Measurements from ENCODE around the gene CBFA2T2. TPM values are rescaled to one million over a fixed set of nuclear protein-coding genes. Genes with fewer than 3 reads are reported as not detected.
A peak's percentile ranks its signal among the peaks of the same experiment; 100 is the strongest.

CBFA2T2 gene
- total and polyA plus RNA-seq, 9 donors: 9.4 to 29.8 (median 21.2) TPM

DNA sequence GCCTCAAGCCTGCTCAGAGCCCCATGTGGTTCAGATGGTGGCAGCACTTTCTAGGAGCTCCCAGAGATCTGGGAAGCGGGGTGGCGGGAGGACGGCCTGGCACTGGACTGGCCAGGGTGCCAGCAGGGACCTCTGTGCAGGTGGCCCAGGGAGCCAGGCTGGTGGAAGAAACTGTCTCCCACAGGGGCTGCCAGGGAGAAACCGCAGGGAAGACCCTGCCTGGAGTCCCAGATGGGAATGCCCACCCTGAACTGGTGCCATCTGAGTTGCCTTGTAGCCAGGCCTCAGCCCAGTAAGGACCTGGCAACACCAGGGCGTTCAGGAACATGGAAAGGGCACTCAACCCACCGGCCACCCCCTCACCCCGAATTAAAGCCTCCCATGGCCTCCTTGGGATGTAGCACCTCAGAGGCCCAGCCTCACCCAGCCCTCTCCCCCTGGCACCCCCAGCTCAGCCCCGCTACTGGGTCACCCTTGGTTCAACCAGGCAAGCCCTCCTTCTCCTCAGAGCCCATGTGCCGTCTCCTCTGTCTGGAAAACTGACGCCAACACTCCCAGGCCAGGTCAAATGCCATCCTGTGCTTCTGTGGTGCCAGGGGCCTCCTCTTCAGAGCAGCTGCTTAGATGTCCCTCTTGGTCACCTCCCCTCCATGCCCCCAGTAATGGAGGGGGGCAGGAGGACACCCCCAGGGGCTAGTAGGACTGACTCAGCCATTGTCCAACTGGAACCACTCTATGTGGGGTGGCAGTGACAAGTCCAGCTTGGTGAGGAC, 166.3 kb downstream of the CBFA2T2 start:
- Histone ChIP-seq H3K4me1 (ENCODE audit: insufficient read depth) (peaks cover 3% of the 10 kb centered on the region), H3K27ac (no peak overlapping the region), H3K9me3 (no peaks in the 10 kb centered on the region), H3K27me3 (no peaks in the 10 kb centered on the region), H3K4me3 (no peak overlapping the region), H3K36me3 (no peaks in the 10 kb centered on the region)
- TF ChIP-seq, protein P1, sequence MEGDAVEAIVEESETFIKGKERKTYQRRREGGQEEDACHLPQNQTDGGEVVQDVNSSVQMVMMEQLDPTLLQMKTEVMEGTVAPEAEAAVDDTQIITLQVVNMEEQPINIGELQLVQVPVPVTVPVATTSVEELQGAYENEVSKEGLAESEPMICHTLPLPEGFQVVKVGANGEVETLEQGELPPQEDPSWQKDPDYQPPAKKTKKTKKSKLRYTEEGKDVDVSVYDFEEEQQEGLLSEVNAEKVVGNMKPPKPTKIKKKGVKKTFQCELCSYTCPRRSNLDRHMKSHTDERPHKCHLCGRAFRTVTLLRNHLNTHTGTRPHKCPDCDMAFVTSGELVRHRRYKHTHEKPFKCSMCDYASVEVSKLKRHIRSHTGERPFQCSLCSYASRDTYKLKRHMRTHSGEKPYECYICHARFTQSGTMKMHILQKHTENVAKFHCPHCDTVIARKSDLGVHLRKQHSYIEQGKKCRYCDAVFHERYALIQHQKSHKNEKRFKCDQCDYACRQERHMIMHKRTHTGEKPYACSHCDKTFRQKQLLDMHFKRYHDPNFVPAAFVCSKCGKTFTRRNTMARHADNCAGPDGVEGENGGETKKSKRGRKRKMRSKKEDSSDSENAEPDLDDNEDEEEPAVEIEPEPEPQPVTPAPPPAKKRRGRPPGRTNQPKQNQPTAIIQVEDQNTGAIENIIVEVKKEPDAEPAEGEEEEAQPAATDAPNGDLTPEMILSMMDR (IDR thresholded peaks at IDR 0.05): no peak
- TF ChIP-seq POLR2A (IDR thresholded peaks at IDR 0.05) (no peak), EP300 (IDR thresholded peaks at IDR 0.05) (no peak)
- peak; percentile 30 to 52 (median 37) for DNase-seq
- intact Hi-C loops (cut with DNase I): loop anchor here in 3 of 4 donors (5.0 to 10.0 kb wide), 3 partner anchors 181 to 201 kb away; no protein-coding TSS in a partner anchor
- WGBS, 3 donors: 89 to 91% (median 90%) methylated on average over 10 of the region's 10 CpGs

DNA sequence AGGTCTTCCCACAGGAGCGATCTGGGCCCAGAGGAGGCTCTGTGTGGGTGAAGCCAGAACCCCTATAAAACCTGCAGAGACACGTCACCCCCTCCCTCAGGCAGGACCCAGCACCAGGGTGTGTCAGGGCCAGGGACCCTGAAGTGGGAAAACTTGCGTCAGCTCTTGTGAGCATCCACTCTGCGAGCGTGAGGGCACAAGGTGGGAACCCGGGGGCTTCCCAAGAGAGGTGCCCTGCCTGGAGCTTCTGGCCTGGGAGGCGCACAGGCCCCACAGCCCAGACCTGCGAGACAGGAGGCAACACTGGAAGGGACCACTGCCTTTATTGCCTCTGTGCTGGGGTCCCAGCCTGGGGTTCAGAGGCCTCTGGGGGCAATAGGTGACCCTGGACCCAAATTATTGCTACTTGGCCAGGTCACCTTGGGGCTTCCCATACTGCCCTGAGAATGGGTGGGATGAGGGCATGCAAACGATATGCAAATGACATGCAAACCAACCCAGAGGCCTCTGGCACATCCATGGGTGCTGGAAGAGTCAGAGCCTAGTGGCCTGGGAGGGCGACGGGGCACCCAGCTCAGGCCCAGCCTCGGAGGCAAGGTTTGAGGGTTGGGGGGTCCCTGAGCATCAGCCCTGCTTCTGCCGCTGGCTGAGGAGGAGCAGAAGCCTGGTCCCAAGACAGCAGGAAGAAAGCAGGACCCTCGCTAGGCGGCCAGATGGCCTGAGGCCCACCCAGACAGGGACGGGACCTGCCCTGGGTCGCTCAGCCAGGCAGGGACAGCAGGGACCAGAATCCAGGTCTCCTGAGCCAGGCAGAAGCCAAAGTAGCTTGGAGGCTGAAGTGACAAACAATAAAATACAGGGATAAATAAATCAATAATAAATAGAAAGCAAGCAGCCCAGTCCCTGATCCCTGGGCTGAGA, 167.1 kb downstream of the CBFA2T2 start:
- TF ChIP-seq EP300 (IDR thresholded peaks at IDR 0.05) (no peak), POLR2A (IDR thresholded peaks at IDR 0.05) (no peak)
- TF ChIP-seq, protein P1 (IDR thresholded peaks at IDR 0.05): no peak
- no peak overlapping the region for H3K27ac ChIP-seq
- no peak overlapping the region for H3K4me3 ChIP-seq
- 90% methylated on average over 11 to 17 of the region's 17 CpGs for WGBS, 3 donors
- intact Hi-C loops (cut with DNase I): loop anchor here in 3 of 4 donors (5.0 to 10.0 kb wide), 3 partner anchors 182 to 202 kb away; no protein-coding TSS in a partner anchor
- DNase-seq: peak in 4 of 5 donors; percentile 18 to 44 (median 38)
- peaks cover 3% of the 10 kb centered on the region for H3K4me1 ChIP-seq (ENCODE audit: insufficient read depth)
- no peaks in the 10 kb centered on the region for H3K27me3 ChIP-seq
- H3K9me3 ChIP-seq: no peaks in the 10 kb centered on the region
- H3K36me3 ChIP-seq: no peaks in the 10 kb centered on the region

DNA sequence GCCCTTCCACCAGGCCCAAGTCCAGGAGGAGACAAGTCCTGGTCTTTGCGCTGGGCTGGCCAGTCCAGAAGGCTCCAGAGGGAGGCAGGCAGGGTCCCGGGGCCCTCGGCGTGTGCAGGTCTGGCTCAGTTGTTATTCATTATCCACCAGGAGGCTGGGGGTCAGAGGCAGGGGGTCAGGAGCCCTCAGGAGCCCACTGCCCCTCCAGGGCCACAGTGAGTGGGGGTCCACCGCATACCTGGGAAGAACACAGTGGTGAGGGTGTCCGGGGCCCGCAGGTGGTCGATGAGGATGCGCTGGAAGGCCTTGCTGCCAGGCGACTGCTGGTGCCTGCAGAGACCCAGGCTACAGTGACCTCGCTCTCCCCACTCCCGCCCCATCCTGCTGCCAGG, 167.8 kb downstream of the CBFA2T2 start:
- DNase-seq: peak; percentile 22 to 48 (median 38)
- H3K27me3 ChIP-seq: no peaks in the 10 kb centered on the region
- no peak overlapping the region for H3K27ac ChIP-seq
- H3K4me3 ChIP-seq: no peak overlapping the region
- TF ChIP-seq, protein P1 (IDR thresholded peaks at IDR 0.05): no peak
- TF ChIP-seq EP300 (IDR thresholded peaks at IDR 0.05) (no peak), POLR2A (IDR thresholded peaks at IDR 0.05) (no peak)
- 87 to 94% (median 91%) methylated on average over 11 to 12 of the region's 12 CpGs for WGBS, 3 donors
- peaks cover 4% of the 10 kb centered on the region for H3K4me1 ChIP-seq (ENCODE audit: insufficient read depth)
- no peaks in the 10 kb centered on the region for H3K36me3 ChIP-seq
- no peaks in the 10 kb centered on the region for H3K9me3 ChIP-seq
- intact Hi-C loops (cut with DNase I): loop anchor here in 3 of 4 donors (5.0 to 10.0 kb wide), 3 partner anchors 183 to 203 kb away; no protein-coding TSS in a partner anchor

DNA sequence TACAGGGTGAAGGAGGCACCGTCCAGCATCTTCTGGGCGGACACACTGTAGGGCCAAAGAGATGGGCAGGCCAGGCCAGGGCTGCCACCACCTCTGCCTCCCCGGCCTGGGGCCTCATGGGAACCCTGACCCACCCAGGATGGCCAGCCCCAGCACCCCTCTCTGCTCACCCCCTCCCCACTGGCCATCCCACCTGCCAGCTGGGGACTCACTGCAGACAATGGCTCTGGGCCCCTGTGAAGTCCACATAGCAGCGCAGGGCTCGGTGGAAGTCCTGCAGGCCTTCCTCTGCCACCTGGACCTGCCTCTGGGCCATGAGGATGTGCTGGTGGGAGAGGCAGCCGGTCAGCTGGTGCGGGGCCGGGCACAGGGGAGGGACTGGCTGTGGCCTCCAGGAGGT, 168.6 kb downstream of the CBFA2T2 start:
- Histone ChIP-seq H3K27ac (no peak overlapping the region), H3K27me3 (no peaks in the 10 kb centered on the region), H3K4me1 (ENCODE audit: insufficient read depth) (peaks cover 2% of the 10 kb centered on the region), H3K9me3 (no peaks in the 10 kb centered on the region), H3K4me3 (no peak overlapping the region), H3K36me3 (no peaks in the 10 kb centered on the region)
- peak; percentile 24 to 43 (median 28) for DNase-seq
- TF ChIP-seq EP300 (IDR thresholded peaks at IDR 0.05): no peak
- no peak for TF ChIP-seq POLR2A (IDR thresholded peaks at IDR 0.05)
- TF ChIP-seq, protein P1 (IDR thresholded peaks at IDR 0.05): no peak
- intact Hi-C loops (cut with DNase I): loop anchor here in 3 of 4 donors (5.0 to 10.0 kb wide), 3 partner anchors 184 to 204 kb away; no protein-coding TSS in a partner anchor
- 89 to 91% (median 90%) methylated on average over 5 to 8 of the region's 8 CpGs for WGBS, 3 donors
